Measurements from ENCODE around the gene STX16.

Gene STX16

GRCh38 chr20:58619077-58619863, 31.8 kb upstream of the STX16 start:
- no peak for DNase-seq

DNA sequence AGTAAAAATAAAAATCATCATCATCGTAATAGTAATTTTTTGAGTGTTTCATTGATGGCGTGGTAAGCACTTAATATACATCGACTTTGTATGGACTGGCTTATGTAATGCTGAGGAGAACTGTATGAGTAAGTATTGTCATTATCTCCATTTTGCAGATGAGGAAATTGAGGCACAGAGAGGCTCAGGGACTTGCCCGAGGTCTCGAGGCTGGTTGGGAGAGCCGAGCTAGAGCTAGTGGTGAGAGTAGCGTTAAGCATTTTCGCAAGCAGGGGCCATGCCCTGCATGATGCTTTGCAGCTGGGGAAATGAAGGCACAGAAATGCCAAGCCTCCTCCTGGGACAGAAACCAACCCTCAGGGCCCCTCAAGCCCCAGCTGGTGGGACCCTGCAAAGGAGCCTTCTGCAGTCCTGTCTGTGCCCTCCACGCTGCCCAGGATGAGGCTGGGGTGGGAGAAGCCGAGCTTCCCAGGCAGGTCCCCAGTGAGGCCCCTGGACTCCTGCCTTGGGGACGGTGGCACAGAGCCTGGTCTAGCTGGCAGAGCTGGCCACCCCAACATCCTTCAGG, 31.1 kb upstream of the STX16 start:
- no peak for DNase-seq

GRCh38 chr20:58621906-58622548, 29.1 kb upstream of the STX16 start:
- DNase-seq: no peak

- DNase-seq: no peak
Observed at GRCh38 chr20:58622671-58623578, 28.2 kb upstream of the STX16 start.

DNA sequence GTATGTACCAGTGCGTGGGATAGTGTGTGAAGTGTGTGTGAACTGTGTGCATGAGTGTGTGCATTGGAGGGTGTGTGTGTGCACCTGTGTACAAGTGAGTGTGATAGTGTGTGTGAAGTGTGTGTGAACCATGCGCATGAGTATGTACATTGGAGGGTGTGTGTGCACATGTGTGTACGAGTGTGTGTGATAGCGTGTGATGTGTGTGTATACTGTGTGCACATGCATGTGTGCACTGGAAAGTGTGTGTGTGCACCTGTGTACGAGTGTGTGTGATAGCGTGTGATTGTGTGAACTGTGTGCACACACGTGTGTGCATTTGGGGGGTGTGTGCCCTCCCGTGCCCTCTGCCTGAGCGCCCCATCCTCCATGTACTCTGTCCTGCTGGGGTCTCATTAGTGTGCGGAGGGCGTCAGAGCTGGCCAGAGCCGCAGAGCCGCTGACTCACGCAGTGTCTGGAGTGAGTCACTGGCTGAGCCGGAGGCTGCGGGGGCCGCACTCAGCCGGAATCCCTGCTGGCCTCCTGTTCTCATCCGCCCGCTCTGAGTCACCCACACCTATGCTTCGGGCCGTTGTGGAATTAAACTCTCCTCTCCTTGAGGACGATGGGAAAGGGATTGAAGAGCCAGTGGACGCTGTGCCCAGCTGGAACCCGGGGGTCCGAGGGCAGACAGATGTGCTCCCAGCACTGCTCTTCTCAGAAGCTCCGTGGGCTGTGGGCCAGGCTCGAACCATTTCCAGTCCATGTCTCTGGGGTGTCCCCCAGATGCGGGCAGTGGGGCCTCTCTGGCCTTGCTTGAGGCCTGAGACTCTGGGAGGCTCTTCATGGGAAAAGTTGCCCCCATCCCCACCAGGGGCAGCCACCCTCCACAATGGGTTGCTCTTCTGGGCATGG, 27.3 kb upstream of the STX16 start:
- DNase-seq: no peak

DNA sequence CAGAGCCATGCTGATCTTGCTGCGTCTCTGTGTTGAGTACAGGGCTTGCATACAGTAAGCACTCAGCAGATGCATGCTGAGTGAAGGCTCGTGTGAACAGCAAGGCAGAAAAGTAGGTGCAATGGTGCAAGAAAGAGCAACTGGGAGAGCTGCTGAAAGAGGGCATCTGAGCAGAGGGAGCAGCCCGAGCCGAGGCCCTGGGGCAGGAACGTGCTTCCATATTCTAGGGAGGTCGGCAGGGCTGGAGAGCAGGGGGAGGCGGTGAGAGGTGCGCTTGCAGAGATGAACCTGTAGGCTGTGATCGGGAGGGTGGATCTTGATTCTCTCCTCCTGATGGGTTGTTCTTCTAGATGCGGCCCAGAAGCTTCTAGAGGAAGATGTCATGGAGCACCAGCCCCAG, 26.4 kb upstream of the STX16 start:
- no peak for DNase-seq

DNA sequence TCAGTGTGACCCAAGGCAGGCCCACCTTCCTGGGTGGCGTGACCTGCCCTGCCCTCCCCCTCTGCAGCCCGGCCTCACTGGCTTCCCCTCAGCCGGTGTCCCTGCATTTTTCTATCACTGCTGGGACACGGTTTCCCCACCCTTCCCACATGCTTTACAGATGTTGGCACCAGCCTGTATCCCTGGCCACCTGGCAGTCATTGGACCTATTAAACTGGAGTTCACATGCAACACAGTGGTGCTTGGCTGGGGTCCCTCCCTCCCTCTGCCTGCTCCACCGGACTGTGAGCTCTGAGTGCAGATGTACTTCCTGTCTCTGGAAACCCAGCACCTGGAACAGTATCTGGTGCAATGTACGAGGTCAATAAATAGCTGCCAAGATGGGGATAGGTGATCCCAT, 25.5 kb upstream of the STX16 start:
- DNase-seq: no peak

GRCh38 chr20:58626051-58626450, 25.0 kb upstream of the STX16 start:
- no peak for DNase-seq

GRCh38 chr20:58627212-58628072, 23.6 kb upstream of the STX16 start:
- DNase-seq: peak in 1 of 2 experiments; percentile 19

GRCh38 chr20:58628491-58629214, 22.4 kb upstream of the STX16 start:
- DNase-seq: no peak

DNA sequence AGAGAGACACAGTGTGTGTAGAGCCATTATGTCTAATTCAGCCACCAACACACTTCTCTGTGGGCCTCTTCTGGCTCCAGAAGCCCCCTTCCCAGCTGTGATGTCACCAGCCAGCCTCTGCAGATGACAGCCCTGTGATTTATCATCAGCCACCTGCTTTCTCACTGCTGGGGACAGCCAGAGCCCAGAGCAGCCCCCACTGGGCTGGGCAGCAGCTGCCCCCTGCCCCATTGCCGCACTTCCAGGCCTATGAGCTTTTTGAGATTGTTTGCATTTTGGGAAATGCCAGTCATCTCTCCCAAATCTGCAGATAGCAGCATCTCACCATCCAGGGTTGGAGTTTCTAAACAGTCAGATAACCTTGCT, 21.9 kb upstream of the STX16 start:
- no peak for DNase-seq

GRCh38 chr20:58630063-58630462, 21.0 kb upstream of the STX16 start:
- DNase-seq: no peak

DNA sequence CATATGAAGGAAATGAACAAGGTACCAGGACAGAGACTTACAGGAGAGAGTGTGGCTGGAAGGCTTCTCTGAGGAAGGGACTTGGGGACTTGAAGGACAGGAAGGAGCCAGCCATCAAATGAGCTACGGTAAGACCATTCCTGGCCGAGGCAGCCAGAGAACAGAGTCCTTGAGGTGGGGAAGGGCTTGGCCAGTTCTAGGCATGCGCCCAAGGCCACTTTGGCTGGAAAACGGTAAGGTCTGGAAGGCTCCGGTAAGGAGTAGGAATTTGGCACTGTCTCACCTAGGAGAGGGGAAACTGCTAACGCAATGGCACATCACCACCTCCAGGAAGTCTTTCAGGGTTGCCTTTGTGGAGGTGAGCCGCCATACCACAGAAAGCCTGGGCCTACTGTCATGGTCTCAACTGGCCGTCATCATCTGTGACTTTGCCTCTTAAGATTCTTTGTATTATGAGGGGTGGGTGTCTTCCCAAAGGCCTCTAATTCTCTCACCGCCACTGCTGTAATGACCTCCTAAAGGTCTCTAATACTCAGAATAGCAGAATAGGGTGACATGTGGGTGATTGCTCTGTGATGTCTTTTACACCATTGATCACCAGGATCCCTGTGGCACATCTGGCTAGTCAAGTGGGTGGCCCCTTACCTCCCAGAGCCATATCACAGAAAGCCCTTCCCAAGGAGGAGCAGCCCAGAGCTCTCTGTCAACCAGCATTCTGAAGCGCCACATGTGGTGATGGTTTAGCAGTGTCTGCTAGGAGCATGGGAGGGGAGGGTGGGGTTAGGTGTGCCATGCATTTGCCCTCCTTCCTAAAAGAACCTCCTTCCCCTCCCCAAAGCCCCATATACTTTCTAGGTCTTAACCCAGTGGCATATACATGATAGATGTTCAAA, 17.7 kb upstream of the STX16 start:
- no peak for DNase-seq

- DNase-seq: peak; percentile 17 to 20
Observed at GRCh38 chr20:58634059-58634458, 17.0 kb upstream of the STX16 start.

GRCh38 chr20:58634521-58635278, 16.4 kb upstream of the STX16 start:
- DNase-seq: peak; percentile 57 to 65

DNA sequence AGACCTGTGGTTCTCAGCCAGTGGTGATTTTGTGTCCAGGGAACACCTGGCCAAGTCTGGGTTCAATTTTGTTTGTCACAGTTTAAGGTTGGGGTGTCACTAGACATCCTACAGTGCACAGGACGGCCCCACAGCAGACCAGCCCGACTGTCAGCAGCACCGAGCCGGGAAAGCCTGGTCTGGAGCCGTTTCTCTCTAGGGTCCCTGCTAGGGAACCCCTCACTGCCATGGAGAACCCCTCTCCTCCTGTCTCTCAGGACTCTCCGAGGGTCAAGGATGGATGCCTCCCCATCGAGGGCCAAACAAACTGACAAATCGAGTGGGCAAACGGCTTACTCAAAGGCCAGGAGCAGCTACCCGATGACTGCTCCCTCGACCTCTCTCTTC, 15.8 kb upstream of the STX16 start:
- DNase-seq: no peak

DNA sequence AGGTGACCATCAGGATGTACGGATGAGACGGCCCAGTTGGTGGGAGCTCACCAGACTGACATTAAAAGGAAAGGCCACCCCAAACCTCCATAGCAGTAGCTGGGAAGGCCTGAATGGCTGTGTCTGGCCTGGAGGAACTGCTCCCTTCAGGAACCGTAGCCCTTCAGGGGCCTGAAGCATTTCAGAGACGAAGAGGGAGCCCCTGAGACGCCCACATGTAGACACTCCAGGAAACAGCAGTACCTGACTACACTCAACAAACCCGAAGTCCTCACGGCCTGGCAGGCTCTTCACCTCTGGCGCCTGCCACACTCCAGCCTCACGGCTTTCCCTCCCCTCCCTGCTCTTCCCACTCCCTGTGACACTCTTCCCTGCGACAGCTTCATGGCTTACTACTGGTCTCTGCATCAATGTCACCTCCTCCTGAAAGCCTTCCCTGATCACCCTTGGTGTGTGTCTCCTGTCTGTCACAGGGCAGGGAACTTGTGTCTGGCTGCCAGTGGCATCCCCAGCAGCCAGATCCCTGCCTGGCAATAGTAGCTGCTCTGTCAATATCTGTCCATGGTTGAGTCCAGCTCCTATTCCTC, 14.6 kb upstream of the STX16 start:
- DNase-seq: no peak

GRCh38 chr20:58636983-58637421, 14.1 kb upstream of the STX16 start:
- DNase-seq: no peak
